ENCODE measurements around the gene EYS.
"Not testable (repeated sequence)": the region's sequence is repeated elsewhere in the genome, so short reads cannot be mapped to it uniquely, and the experiment has no call there.

Gene EYS

DNA sequence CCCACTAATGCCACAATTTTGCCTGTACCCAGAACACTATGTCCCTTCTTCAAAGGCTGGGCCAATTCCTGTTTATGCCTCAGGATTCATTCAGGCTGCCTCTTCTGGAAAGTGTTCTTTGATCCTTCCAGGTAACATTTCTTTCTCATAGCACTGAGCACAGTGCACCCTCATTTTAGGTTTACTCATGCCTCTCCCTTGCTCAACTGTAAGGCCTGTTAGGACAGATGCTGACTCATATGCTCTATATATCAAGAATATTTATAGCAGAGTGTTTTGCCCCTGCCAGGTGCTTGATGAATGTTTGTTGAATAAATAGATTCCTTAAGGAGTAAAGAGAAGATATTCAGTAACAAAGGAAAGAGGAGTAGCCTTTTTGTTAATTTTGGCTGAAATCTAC, 1807.5 kb downstream of the EYS start:
- DNase-seq (ENCODE audit: low spot score), result no peak

DNA sequence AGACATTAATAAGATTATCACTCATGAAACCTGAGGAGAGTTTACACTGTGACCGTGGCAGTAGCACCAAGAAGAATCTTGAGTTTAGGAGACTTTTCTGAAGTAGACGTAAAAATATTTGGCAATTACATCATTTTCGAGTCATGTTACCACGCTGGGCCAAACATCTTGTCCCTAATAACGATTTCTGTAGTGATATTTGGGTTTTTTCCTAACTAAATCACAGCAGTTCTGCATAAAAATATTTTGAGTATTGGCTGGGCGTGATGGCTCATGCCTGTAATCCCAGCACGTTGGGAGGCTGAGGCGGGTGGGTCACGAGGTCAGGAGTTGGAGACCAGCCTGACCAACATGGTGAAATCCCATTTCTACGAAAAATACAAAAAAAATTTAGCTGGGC, 1809.1 kb downstream of the EYS start:
- DNase-seq (ENCODE audit: low spot score), result no peak

DNA sequence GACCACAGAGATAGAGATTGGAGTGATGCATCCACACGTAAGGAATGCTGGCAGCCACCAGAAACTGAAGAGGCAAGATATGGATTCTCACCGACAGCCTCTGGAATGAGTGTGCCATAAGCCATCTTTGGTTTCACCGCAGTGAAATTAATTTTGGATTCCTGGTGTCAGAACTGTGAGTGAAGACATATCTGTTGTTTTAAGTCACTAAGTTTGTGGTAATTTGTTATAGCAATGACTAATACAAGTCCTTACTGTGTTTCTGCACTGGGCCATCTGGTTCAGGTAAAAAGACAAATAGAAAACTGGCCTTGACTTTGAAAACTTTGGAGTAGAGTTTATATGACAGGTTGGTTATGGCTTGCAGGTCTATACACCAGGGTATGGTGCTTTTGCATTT, 1809.6 kb downstream of the EYS start:
- DNase-seq (ENCODE audit: low spot score), result no peak

DNA sequence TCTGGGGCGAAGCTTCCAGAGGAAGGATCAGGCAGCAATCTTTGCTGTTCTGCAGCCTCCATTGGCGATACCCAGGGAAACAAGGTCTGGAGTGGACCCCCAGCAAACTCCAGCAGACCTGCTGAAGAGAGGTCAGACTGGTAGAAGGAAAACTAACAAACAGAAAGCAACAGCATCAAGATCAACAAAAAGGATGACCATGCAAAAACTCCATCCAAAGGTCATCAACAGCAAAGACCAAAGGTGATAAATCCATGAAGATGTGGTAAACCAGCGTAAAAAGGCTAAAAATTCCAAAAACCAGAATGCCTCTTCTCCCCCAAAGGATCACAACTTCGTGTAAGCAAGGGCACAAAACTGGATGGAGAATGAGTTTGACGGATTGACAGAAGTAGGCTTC, 1818.6 kb downstream of the EYS start:
- no peak for DNase-seq (ENCODE audit: low spot score)

DNA sequence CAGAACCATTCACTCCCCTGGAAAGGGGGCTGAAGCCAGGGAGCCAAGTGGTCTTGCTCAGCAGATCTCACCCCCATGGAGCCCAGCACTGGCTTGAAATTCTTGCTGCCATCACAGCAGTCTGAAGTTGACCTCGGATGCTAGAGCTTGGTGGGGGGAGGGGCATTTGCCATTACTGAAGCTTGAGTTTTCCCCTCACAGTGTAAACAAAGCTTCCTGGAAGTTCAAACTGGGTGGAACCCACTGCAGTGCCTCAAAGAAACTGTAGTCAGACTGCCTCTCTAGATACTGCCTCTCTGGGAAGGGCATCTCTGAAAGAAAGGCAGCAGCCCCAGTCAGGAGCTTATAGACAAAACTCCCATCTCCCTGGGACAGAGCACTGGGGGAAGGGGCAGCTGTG, 1819.2 kb downstream of the EYS start:
- DNase-seq (ENCODE audit: low spot score), result not testable (repeated sequence)

DNA sequence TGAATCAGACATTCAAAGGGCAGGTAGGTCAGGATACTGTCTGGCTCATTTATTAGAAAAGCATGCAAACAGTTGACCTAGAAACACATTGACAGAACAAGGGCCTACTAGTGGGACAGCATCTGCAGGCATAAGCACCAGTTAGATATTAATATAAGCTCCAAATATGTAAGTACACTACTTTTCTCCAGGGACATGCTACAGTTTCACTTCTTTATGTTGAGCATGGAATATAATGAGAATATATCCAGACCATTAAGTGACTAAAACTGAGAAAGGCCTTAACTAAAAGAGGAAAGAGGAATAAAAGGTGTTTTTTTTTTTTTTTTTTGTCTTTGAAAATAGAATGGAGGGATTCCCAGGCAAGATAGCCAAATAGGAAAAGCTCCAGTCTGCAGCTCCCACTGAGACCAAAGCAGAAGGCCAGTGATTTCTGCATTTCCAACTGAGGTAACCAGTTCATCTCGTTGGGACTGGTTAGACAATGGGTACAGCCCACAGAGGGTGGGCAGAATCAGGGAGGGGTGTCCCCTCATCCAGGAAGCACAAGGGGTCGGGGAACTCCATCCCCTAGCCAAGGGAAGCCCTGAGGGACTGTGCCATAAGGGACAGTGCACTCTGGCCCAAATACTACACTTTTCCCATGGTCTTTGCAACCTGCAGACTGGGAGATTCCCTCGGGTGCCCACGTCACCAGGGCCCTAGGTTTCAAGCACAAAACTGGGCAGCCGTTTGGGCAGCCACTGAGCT, 1819.8 kb downstream of the EYS start:
- no peak for DNase-seq (ENCODE audit: low spot score)

DNA sequence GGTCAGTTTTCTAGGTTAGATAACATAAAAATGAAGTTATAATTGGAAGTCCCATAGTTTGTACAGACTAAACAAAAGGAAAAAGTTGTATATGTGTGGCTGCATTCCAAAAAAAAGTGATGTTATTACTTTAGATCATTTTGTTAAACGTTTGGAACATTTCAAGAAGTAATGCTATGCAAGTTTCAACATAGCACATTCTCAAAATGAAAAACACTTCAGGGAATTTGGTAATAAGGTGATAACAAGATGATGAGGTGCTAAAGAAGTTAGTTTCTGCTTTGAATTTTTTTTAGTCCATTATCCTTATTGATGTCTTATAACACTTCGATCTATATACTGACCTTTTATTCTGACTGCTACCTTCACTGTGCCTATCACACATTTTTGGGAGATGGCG, 1820.7 kb downstream of the EYS start:
- no peak for DNase-seq (ENCODE audit: low spot score)

DNA sequence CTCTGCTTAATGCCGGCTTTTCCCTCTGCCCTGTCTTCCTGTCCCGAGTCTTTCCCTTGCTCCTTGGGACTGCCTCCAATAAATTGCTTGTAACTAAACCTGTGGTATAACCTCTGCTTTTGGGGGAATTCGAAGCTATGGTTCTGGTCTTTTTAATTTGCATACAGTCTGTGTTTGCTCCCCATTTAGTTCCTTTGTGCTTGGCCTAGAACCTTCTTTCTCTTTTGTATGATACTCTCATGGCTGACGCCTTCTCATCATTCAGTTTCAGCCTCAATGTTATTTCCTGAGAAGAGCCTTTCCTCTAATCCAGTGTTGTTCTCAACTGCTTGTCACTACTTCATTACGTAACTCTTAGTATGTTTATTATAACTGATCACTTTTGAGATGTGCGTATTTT, 1823.4 kb downstream of the EYS start:
- no peak for DNase-seq (ENCODE audit: low spot score)

DNA sequence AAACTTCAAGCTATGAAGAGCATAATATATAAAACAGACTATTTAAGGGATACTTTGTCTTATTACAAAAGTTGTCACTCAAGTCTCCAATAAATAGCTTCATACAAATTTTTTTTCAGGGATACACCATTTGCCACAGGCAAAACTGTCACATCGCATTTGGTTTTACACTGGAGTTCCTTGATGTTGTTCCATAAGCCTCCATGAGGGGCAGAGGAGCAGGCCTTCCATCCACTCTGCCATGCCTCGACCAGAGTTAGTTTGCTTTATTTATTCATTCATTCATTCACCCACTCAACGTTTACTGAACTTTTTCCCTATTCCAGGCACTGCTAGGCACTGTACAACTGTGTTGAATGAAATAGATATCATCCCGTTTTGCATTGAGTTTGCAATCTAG, 1824.8 kb downstream of the EYS start:
- DNase-seq (ENCODE audit: low spot score), result no peak

DNA sequence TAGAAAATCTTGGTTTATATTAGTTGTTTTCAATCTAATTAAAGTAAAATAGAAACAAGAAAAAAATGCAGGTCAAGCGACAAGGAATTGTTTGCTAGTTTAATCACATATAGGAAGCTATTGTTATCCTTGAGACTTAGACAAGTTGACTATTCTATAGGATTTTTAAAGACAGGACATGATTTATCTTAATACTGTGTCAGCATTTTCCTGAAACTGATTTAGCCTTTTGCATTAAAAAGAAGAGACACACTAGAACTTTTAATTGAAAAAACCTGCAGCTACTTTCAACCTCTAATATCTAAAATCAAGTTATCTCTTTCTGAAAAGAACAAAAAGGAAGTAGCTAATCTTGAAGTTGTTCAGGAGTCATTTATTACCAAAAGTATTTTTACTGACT, 1825.2 kb downstream of the EYS start:
- no peak for DNase-seq (ENCODE audit: low spot score)

DNA sequence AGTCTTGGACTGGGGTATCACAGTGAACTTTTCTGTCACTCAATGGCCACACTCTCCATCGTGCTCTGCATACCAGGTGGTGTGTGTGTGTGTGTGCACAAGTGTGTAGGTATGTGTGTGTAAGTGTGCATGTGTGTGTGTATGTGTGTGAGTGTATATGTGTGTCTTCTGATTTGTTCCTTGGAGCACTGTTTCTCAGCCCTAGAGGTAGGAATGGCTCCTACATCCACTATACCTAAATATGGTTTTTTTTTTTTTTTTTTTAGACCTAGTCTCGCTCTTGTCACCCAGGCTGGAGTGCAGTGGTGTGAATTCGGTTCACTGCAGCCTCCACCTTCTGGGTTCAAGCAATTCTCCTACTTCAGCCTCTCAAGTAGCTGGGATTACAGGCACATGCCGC, 1834.8 kb downstream of the EYS start:
- no peak for DNase-seq (ENCODE audit: low spot score)

DNA sequence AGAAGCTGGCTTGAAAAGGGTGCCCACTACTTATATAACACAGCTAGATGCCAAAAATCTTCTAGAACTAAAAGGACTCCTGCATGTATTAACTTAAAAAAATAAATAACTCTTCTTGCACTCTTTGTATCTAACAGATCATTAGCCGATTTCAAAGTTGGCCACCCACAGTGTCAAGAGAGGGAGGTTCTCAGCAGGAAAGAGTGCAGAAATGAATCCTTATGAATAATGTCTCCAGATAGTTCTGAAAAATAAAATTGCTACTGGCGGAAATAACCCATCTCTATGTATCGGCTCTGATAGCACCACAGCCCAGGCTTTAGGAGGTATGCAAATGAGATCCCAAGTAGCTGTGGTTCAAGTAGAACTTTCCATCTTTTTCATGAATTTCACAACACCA, 1838.7 kb downstream of the EYS start:
- DNase-seq (ENCODE audit: low spot score), result no peak

DNA sequence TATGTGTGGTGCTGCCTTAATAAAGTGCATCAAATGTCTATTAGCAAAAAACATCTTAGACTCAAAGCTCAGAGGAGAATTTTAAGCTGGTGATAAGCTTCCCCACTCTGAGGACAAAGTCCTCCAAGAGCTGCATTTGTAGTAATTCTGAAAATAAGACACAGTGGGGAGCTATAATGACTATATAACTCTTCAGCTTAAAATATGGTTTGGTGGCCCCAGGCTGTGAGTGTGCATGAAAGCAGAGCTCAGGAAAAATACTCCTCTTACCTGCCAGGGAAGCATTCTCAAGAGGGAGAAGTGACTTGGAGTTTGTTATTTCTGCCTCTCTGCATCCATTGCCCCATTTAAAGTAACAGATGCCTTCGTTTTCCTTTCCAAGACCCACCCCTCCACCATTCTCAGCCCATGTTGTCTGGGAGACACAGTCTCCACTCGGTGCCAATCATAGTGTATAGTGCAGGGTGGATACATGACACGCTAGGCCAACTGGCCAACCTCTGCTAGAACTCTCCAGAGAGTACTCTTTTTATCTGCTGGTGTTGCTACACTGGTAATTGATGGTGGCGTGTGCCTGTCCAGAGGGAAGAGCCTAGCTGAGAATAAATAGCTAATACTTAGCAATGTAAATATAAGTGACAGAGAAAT, 1842.2 kb downstream of the EYS start:
- DNase-seq (ENCODE audit: low spot score), result no peak

DNA sequence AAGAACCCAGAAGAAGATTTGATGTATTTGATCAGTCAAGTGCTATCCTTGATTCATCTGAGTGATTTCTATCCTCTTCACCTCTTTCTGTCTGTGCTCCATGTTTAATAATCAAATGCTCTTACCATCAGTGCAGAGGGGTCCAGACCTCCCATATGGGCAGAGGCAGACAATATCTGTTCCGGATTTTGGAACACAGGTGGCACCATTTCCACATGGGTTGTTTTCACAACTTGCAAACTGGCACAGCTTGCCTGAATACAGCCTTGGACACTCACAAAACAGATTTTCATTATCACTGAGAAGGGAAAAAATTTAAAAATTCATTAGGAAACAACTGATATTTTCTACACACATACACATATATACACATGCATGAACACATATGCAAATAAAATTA, 1843.0 kb downstream of the EYS start:
- no peak for DNase-seq (ENCODE audit: low spot score)

DNA sequence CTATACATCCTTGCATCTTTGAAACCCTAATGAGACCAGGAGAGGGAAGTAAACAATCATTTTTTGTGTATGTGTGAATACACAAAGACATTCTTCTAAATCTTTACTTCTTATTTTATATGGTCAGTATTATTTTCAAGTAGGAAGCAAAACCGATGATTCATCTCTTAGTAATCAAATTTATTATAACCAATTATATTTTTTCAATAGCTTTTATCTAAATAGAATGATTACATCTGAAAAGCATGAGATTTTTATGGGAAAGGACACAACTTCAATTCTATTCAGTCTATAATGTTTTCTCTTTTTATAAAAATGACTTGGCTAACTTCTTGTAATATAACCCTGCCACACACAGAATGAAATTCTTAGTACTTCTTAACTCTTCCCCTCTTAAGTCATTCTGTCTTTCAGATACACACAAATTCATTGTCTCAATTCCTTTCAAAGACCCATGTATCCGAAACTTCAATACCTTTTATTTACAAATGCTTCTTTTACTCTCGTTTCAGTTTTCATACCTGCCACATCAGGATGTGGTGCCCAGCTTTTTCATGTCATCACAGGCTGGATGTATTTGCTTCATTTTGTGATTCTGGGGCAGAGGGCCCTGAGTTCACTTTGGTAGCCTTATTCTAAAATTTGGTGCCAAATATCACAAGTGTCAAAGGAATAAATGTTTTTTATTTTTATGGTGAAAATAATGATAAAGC, 1844.4 kb downstream of the EYS start:
- DNase-seq (ENCODE audit: low spot score), result no peak

DNA sequence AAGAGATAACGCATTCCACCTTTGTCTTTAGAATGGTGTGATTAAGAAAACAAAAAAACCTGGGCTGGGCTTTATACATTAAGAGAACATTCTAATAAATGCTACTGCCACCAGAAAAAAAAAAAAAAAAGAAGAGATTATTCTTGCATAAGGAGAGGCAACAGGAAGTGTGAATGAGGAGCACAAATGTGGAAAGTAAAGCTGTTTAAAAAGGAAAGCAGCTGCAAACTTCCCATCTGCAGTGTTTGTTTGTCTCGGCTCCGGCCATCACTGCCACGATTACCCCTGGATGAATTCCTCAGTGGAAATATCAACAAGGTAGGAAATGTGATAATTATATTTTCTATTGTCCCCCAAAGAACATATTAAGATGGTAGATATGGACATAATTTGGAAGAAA, 1847.5 kb downstream of the EYS start:
- DNase-seq (ENCODE audit: low spot score), result no peak

DNA sequence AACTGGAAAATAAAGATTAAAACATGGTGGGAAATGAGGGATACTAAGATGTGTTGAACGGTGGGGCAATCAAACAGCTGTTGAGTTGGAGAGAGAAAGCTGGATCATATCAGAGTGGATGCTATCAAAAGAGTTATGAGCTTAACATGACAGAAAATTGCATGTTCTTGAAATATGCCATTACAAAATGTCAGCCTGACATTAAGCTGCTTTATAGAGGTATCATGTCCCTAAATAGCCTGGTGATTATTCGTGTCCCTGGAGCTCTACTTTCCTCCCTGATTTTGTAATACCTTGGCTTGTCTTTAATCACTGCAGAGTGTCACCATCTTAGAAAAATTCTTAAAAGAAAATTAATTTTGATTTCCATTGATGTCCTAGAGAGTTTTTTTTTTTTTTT, 1848.3 kb downstream of the EYS start:
- DNase-seq (ENCODE audit: low spot score), result no peak

DNA sequence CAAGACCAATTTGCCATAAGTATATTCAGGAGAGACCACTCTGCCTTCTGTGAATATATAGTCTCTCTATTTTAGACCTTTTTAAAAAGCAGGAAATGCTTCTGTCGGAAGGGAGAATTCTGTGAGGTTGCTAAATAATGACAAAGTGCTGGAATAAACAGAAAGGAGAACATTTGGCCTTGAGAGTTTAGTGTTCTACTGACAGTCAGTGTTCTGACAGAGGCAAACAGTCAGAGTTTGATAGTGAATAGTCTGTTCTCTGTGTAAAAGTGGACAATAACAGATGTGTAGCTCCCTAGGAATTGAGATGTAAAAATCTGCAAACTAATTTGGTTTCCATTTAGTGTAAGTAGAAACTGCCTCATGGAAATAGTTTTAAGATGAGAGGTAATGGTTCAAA, 1850.8 kb downstream of the EYS start:
- no peak for DNase-seq (ENCODE audit: low spot score)

DNA sequence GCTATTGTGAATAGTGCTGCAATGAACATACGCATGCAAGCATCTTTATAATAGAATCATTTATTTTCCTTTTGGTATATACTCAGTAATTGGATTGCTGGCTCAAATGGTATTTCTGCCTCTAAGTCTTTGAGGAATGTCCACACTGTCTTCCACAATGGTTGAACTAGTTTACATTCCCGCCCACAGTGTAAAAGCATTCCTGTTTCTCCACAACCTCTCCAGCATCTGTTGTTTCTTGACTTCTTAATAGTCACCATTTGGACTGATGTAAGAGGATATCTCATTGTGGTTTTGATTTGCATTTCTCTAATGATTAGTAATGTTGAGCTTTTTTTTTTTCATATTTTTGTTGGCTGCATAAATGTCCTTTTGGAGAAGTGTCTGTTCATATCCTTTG, 1862.7 kb downstream of the EYS start:
- DNase-seq (ENCODE audit: low spot score), result no peak

DNA sequence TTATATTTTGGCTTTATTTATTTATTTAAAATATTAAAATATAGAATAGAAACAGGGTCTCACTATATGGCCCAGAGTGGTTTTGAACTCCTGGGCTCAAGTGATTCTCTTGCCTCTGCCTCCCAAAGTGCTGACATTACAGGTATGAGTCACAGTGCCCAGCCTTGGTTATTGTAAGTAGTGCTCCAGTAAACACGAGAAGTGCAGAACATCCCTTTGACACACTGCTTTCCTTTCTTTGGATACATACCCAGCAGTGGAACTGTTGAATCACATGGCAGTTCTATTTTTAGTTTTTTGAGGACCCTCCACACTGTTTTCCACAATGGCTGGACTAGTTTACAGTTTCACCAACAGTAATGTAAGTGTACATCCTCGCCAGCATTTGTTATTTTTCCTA, 1867.5 kb downstream of the EYS start:
- DNase-seq (ENCODE audit: low spot score), result no peak

DNA sequence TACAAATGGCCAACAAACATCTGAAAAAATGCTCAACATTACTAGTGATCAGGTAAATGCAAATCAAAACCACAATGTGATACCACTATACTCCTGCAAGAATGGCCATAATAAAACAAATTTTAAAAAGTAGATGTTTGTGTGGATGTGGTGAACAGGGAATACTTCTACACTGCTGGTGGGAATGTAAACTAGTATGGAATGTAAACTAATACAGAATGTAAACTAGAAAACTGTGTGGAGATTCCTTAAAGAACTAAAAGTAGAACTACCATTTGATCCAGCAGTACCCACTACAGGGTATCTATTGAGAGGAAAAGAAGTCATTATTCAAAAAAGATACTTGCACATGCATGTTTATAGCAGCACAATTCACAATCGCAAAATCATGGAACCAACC, 1878.3 kb downstream of the EYS start:
- DNase-seq (ENCODE audit: low spot score), result not testable (repeated sequence)

DNA sequence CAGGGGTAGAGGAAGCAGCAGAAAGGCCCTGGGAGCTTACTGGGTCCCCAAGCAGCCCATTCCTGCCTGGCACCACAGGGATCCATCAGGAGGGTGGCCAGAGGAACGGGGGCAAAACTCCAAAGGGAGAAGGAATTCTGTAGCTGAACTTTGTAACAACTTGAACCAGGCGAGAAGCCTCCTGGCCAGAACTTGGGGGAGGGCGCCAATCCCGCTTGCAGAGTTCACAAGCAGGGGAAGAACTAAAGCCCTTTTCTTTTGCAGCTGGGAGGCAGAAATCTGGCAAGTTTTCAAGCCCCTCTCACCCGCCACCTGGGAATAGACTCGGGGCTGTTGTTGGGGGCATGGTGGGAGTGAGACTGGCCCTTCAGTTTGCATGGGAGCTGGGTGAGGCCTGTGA, 1882.3 kb downstream of the EYS start:
- DNase-seq (ENCODE audit: low spot score), result no peak

DNA sequence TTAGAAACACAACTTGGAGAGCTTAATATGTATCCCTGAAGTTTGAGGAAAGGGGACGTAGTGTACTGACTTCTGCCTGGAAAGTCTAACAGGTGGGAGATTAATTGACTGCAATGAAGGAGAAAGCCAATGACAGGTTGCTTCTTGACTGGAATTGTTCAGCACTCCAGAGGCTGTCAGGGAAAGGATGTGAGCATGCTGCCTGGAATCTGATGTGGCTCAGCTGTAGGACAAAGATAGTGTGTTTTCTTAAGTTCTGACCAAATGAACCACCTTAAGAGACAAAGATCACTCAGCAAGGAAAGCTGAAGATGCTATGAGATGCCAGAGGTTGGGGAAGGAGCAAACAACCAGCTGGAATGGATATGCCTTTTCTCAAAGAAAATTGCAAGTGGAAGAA, 1885.6 kb downstream of the EYS start:
- no peak for DNase-seq (ENCODE audit: low spot score)

DNA sequence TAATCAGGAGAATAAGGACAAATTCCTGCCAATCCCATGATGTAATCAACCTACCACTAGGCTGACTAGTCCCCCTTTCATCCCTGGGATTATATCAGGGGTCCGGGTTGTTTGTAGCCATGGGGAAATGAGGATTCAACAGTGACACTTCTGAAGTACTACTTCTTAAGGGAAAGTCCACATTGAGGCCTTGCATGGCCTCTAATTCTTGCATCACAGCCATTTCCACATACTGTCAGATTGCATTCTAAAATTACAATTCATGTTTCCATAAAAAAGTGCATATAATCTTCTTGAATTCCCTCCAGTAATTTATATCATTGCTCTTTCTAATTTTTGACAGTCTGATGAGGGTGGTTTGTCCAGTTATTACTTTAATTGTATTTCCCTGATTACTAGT, 1887.2 kb downstream of the EYS start:
- no peak for DNase-seq (ENCODE audit: low spot score)

Measured in germinal center (tissue), 1 donor.